Activated CD8-positive, alpha-beta T cell treated with anti-CD3 and anti-CD28 coated beads for 36 hours (primary cell): Measurements from ENCODE around the gene SUDS3. TPM values are rescaled to one million over a fixed set of nuclear protein-coding genes. Genes with fewer than 3 reads are reported as not detected.
A peak's percentile ranks its signal among the peaks of the same experiment; 100 is the strongest.

ENCODE experiments used
- ATAC-seq: fragments of 200-7000 bp; cut with Tn5 transposase; one replicate; pipeline ENCODE4 v1.10.0; 2021; ENCODE audit warnings: mild to moderate bottlenecking, moderate library complexity
- CTCF ChIA-PET: fragments of 350-600 bp; sonication (Branson Sonifier 250); formaldehyde crosslinking; loops from one replicate; lab custom pipeline; 2021; ENCODE audit warnings: antibody characterized with exemption; lab: Charles Lee
- POLR2A ChIA-PET: fragments of 350-600 bp; sonication (Branson Sonifier 250); formaldehyde crosslinking; loops from one replicate; lab custom pipeline; 2021; ENCODE audit warnings: antibody characterized with exemption; lab: Charles Lee
- DNase-seq: peaks from one replicate; pipeline ENCODE4 v3.0.0-alpha.2; 2020
- H3K27ac Mint-ChIP-seq: one replicate; pipeline ENCODE4 v1.8.0; 2021; ENCODE audit warnings: mild to moderate bottlenecking, mixed read lengths
- H3K27me3 Mint-ChIP-seq: one replicate; pipeline ENCODE4 v1.8.0; 2021; ENCODE audit warnings: mixed read lengths
- H3K36me3 Mint-ChIP-seq: one replicate; pipeline ENCODE4 v1.8.0; 2021; ENCODE audit warnings: low read depth, mixed read lengths
- H3K4me1 Mint-ChIP-seq: one replicate; pipeline ENCODE4 v1.8.0; 2021; ENCODE audit warnings: low read depth, mixed read lengths
- H3K4me3 Mint-ChIP-seq: one replicate; pipeline ENCODE4 v1.8.0; 2021; ENCODE audit warnings: mild to moderate bottlenecking, moderate library complexity, mixed read lengths
- H3K9me3 Mint-ChIP-seq: one replicate; pipeline ENCODE4 v1.8.0; 2021; ENCODE audit warnings: mixed read lengths
- CTCF ChIP-seq: fragments of 200-600 bp; IDR thresholded peaks from one replicate; pipeline ENCODE4 v1.8.0; 2022; ENCODE audit warnings: antibody characterized with exemption, mild to moderate bottlenecking
- intact Hi-C: fragments of 100-400 bp; cut with micrococcal nuclease; formaldehyde crosslinking; loops from one replicate; pipeline ENCODE4 v1.10.0; 2022
- total RNA-seq, 2 experiments: library from RNA; stranded (reverse); gene quantifications; one replicate each; pipeline ENCODE4 v1.2.3, GENCODE V29; 2021

The SUDS3 gene
- total RNA-seq, 2 experiments from 2014 or later: 18.0 to 19.8 TPM

DNA sequence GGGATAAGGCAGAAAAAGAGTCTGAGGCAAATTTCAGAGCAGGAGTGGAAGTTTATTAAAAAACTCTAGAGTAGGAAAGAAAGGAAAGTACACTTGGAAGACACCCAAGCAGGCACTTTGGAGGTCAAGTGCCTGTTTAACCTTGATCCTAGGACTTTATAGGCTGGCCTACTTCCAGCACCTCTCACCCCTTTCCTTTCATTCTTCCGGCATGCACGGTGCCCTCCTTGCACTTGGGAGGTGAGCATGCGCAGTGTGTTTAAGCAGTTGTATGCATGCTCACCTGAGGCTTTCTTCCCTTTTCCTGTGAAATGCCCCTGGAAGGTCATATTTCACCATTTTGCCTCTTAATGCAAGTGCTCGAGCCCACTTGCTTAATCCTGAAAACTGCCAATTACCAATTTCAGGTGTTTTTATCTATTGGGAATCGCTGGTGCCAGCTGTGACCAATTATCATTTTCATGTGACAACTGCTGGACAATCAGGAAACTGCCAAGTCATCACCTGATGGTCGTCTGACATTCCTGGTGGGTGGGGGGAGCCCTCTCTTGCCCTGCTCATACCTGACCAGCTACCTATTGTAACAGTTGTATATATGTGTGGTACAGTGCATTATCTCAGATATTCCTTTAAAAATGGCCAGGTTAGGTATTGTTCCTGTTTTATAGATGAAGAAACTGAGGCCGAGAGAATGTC is 53.5 kb downstream of the SUDS3 start:
- ChIA-PET CTCF (no interaction called here), POLR2A (no interaction called here)
- no peak for TF ChIP-seq CTCF
- DNase-seq: no peak
- intact Hi-C loops: no loop called here
- Mint-ChIP-seq H3K4me3 (no peak overlapping the region), H3K36me3 (peaks cover 6% of the 10 kb centered on the region), H3K27me3 (no peaks in the 10 kb centered on the region), H3K27ac (no peak overlapping the region), H3K9me3 (no peaks in the 10 kb centered on the region), H3K4me1 (no peaks in the 10 kb centered on the region)
- no peak for ATAC-seq

GRCh38 chr12:118430516-118430915 is 54.2 kb downstream of the SUDS3 start:
- Mint-ChIP-seq H3K4me3 (no peak overlapping the region), H3K27me3 (no peaks in the 10 kb centered on the region), H3K36me3 (peaks cover 3% of the 10 kb centered on the region), H3K27ac (no peak overlapping the region), H3K4me1 (no peaks in the 10 kb centered on the region), H3K9me3 (no peaks in the 10 kb centered on the region)
- POLR2A ChIA-PET: no interaction called here
- ATAC-seq: no peak
- no peak for TF ChIP-seq CTCF
- no peak for DNase-seq
- CTCF ChIA-PET: no interaction called here
- intact Hi-C loops: no loop called here

DNA sequence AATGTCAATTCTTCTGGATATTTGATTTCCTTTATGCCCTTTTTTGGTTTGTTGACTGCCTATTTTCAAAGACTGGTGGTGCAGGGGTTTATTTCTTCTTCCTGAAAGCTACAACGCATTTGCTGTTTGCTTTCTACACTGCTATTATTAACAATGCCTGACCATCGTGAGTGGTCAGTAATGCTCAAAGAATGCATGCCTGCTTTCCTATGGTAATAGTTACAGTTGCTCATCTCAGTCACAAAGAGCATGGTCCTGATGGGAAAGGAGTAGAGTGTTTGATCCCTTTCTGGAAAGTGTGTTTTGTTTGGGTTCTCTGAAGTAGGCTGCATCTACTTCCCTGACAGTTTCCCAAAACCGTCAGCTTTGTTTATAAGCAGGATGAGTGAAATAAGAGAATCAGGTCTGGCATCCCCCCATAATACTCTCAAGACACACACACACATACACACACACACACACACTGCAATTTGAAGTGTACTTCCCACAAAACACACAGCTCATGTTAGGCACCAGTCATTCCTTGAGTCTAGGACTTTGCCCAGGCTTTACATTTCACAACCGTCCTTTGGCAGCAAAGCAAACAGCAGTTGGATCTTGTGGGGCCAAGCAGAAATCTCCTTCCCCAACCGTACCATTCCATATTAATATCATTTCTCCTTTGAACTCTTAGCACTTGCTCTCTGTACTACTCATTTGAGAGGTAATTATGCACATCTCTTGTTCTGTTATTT is 56.6 kb downstream of the SUDS3 start:
- Mint-ChIP-seq H3K36me3 (peaks cover 2% of the 10 kb centered on the region), H3K27me3 (no peaks in the 10 kb centered on the region), H3K4me1 (no peaks in the 10 kb centered on the region), H3K4me3 (no peak overlapping the region), H3K27ac (no peak overlapping the region), H3K9me3 (no peaks in the 10 kb centered on the region)
- DNase-seq (no peak), ATAC-seq (no peak)
- CTCF ChIA-PET: no interaction called here
- intact Hi-C loops: no loop called here
- TF ChIP-seq CTCF: no peak
- POLR2A ChIA-PET: interaction anchor here (0.8 kb wide), 1 partner anchor 52 kb away, joined by 5 read pairs; no protein-coding TSS in a partner anchor

DNA sequence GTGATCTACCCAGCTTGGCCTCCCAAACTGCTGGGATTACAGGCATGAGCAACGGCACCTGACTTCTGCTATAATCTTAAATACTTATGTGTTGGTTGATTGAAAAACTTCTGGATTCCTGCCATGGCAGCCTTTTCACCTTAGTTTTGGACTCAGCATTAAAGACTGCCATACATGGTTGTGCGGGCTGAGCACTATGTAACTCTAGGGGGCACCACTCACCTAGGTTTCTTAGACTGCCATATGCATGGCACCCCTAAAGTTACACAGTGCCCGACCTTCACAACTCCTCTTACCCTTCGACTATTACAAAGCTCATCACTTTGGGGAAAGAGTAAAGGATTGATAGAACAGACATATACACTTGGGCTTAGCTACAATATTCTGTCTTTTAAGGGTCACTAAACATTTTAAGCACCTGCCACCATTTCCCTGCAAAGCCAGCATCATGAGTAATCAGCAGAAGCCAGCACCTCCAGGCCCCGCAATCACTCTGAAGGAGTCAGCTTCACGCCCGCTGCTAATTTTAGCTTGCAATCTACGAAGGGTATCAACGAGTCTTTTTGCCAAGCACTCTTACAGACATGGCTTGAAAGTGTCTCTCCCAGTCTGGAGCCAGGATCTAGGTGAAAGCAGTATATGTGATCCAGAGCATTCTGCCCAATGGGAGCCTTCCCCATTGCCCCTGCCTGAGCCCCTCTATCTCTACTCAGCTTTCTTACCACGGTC is 59.8 kb downstream of the SUDS3 start:
- peaks cover 2% of the 10 kb centered on the region for H3K27me3 Mint-ChIP-seq
- ChIA-PET POLR2A (no interaction called here), CTCF (no interaction called here)
- peaks cover 2% of the 10 kb centered on the region for H3K36me3 Mint-ChIP-seq
- DNase-seq: peak; percentile 7
- intact Hi-C loops: no loop called here
- no peak overlapping the region for H3K27ac Mint-ChIP-seq
- ATAC-seq: no peak
- no peaks in the 10 kb centered on the region for H3K9me3 Mint-ChIP-seq
- no peaks in the 10 kb centered on the region for H3K4me1 Mint-ChIP-seq
- TF ChIP-seq CTCF: no peak
- H3K4me3 Mint-ChIP-seq: no peak overlapping the region

DNA sequence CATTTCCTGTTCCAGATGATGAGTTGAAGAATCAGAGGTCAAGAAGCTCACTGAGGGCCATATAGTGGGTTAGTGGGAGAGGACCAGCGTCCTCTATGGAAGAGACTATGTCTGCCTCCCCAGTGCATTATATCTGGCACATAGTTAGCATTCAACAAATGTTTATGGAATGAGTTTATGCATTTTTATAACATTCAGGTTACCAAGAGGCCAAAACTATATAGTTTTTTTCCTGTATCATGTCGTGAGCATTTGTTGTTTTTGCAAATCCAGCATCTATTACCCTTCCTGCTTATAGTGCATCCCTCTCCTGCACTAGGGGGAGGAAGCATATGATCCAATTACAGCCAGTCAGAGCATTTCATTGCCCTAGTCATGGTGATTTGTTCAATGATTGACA is 60.6 kb downstream of the SUDS3 start:
- peaks cover 3% of the 10 kb centered on the region for H3K27me3 Mint-ChIP-seq
- ChIA-PET CTCF (no interaction called here), POLR2A (no interaction called here)
- intact Hi-C loops: no loop called here
- DNase-seq (no peak), ATAC-seq (no peak)
- no peak overlapping the region for H3K4me3 Mint-ChIP-seq
- no peak overlapping the region for H3K27ac Mint-ChIP-seq
- no peaks in the 10 kb centered on the region for H3K36me3 Mint-ChIP-seq
- no peaks in the 10 kb centered on the region for H3K4me1 Mint-ChIP-seq
- TF ChIP-seq CTCF: no peak
- no peaks in the 10 kb centered on the region for H3K9me3 Mint-ChIP-seq
